GM23248 (cell line): ENCODE measurements around the gene BECN2.

Source experiments
- EZH2 ChIP-seq: fragments of 200-600 bp; sonication (generic); IDR thresholded peaks from 2 replicates; pipeline ENCODE4 v1.6.1; 2018; ENCODE audit warnings: antibody characterized with exemption, mild to moderate bottlenecking; ENCODE audit not compliant: insufficient read depth, poor library complexity, severe bottlenecking
- EZH2phosphoT487 ChIP-seq: fragments of 200-600 bp; sonication (generic); IDR thresholded peaks from 2 replicates; pipeline ENCODE4 v1.6.1; 2018; ENCODE audit warnings: antibody characterized with exemption, moderate library complexity, mild to moderate bottlenecking, low read depth; ENCODE audit not compliant: insufficient read depth

- TF ChIP-seq EZH2phosphoT487 (no peak), EZH2 (no peak)
Measured at GRCh38 chr1:241968611-241969010, 11.0 kb downstream of the BECN2 start.
